Activated effector memory CD4-positive, alpha-beta T cell treated with anti-CD3 and anti-CD28 coated beads, Interleukin-2, amount 50 U/mL, for 16 hours (primary cell): Measurements from ENCODE around the gene EYA4.

ENCODE experiments used
- DNase-seq: peaks from one replicate; pipeline ENCODE4 v3.0.0-alpha.2; 2020

Gene EYA4

DNA sequence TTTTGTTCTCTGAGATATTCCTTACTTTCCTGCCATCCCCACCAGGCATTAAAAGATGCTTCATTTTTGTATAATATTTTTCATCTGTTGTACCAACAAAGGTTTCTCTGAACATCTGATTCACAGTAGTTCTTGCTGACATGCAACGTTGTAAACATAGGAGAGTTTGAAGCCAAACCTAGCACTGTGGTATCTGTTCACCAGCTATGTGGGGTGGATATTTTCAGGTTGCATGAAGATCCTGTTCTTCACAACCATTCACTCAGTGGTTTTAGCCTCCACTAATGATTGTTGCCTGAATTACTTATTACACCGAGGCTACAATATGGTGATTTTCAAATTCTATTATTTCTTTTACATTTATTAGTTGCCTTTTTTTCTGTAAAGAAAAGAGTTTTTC lies 56.5 kb downstream of the EYA4 start:
- no peak for DNase-seq

DNA sequence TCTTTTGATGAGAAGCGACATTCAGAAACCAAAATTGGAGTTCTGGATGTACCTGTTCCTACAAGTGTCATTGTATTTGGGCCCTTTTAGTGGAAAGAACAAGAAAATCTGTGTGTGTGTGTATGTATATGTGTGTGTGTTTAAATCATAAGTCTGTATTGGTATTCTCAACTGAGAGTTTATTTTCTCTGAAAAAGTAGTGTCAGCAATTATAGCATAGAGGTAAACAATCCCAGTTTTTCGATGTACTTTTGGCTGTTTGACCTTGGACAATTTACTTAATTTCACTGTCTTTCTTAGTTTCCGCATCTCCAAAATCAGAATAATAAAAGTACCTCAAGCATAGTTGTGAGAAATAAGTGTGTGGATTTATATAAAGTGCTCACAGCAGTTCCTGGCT lies 57.2 kb downstream of the EYA4 start:
- no peak for DNase-seq

DNA sequence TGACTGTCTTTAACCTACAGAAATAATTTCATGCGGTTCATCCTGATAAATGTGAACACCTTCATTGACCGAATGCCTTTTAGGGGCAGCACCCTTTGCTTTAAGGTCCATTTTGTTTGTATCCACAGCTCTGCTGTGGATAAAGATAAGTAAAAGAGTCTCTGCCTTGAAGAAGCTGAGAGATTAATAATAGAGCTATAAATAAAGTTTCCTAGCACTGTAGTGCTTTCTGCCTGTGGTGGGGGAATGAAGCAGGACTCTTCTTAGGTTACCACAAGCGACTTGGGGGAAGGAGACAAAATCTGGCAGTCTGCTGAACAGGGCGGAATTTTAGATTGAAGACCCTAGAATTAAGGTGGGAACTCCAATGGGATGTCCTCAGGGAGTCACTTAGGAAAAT lies 57.6 kb downstream of the EYA4 start:
- no peak for DNase-seq

DNA sequence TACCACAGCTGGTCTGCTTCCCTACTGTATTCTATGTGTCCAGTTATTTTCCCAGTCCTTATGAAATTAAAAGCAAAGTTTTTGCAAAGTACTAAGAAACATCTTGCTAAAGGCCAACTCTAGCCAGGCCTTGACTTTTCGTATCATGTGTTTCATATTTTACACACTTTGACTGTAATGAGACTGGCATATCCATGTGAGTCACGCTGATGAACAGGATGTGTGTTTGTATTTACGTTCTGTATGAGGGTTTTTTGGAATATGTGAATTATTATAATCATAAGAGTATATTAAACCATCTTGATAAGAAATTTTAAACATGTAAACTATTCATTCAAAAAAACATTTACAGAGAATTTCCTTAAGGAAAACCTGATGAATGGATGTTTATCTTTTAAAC lies 59.7 kb downstream of the EYA4 start:
- no peak for DNase-seq

DNA sequence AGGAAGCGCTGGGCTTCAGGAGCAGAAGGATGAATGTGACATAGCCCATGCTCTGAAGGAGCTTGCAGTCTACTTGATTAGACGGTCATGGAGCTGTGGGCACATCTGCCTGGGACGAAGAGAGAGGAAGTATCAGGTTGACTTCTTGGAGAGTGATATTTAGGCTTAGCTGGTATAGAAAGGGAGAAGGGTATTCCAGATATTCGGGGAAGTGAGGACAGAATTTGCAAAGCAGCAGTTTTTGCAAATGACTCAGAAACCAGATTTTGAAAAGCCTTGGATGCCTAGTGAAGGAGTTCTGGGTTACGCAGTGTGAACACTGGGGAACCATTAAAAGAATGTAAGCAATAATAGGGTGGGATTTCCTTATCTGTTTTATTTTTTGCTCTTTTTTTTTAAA lies 60.7 kb downstream of the EYA4 start:
- no peak for DNase-seq

DNA sequence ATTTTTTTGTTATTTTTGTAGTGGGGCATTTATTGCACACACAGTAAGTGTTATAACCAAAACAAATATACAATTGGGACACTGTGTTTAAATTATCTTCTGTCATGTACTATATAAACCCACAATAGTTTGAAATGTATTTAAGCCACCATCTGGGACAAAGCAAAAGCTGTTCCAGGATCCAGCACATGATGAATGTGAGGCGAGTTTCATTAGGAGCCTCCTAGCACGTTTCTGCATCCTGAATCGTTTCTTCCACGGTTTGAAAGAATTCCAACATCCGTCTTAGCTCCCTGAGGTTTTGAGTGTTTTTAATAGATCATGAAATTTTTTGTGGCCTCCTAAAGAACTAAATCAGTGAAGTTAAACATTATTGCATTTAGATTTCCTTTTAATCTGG lies 65.8 kb downstream of the EYA4 start:
- no peak for DNase-seq

DNA sequence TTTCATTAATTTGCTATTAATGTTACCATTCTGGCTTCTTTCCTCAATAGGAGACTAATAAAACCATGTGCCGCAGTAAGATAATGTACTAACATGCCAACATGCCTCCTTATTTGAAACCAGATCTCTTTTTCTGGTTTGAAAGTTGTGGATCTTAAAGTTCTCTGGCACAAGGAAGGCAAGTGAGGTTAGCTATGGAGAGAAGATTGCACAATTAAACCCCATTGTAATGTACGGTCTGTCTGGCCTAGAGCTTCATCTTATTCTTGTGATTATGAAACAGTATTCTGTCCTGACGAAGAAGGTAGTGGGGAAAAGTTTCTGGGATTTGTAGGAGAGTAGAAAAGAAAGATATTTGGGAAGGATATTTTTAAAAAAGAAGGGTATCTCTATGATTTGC lies 68.4 kb downstream of the EYA4 start:
- DNase-seq, result no peak

DNA sequence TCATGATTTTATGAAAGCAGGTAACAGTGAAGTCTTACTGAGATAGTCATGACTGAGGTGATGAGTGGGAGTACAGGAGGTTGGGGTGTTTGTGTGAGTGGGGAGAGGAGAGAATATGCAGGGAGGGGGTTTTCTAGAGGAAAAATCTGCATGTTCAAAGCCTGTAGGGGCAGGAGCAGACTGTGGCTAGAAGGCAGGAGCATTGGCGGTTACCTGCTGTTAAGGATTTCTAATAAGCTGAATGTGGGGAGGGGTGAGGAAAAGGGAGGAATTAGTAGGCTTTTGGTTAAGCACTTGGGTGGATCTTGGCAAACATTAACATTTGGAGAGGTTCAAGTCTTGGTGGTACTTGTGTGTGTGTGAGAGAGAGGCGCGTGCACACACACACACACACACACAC lies 70.8 kb downstream of the EYA4 start:
- DNase-seq, result no peak

DNA sequence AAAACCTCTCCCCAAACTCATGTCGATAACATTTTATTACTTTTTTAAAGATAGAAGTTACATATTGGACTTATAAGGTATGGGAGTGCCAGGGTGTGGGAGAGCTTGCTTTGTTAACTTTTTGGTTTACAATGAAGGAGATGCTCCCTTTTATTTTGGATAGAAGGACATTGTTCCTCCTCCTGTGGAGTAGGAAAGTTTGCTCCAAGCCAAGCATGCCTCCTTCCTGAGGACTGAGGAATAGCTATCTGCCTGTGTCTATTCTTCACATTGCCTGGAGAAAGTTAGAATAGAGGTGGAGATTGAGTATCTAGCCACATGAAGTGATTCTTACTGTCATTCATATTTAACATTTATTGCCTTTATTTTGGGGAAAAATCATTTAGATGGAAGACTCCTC lies 71.9 kb downstream of the EYA4 start:
- no peak for DNase-seq

DNA sequence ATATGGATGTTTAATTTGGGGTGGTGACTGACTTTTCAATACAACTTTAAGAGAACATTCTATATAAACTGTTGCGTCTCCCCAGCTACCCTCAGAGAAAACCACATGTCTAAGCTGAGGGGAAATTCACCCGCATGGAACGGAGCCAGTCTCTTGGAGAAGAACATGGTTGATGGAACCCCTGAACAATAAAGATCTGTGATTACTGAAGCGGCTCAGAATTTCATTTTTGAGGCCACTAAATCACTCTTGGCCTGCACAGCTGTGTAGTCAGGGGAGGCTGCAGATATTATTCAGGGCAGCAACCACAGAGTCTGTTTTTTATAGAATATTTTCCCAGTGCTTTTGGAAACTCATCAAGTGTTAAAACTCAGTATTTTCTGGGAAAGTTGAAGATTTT lies 73.8 kb downstream of the EYA4 start:
- DNase-seq, result no peak

DNA sequence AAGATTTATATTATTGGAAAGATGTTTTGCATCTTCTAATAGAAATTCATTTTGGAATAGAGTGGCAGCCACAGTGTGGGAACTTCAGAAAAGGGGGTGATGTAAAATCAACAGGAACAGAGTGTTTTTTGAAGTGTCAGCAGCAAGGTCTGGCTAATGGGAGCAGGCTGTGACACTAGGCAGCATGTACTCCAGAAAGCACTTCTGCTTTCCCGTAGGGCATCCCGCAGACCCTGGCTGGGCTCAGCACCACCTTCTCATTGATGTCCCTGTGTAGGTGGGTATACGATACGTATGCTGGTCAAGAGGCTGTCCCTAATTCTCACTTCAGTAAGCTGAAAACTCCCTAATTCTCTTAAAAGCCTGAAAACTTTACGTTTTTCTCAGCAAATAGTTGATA lies 74.7 kb downstream of the EYA4 start:
- no peak for DNase-seq

DNA sequence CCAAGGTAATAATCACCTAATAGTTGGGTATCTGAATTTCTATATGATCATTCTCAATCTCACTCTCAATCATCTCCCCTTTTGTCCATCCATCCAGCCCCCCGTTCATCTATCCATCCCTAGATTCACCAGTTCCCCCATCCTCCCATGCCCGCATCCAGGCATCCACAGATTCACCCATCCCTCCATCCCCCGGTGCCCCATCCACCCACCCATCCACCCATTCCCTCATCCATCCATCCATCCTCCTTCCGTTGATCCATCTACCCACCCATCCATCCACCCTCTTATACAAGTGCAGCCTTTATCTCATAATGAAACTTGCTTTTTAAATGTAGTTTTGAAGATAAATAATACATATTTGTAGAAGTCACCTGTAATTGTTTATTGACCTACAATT lies 76.5 kb downstream of the EYA4 start:
- no peak for DNase-seq

DNA sequence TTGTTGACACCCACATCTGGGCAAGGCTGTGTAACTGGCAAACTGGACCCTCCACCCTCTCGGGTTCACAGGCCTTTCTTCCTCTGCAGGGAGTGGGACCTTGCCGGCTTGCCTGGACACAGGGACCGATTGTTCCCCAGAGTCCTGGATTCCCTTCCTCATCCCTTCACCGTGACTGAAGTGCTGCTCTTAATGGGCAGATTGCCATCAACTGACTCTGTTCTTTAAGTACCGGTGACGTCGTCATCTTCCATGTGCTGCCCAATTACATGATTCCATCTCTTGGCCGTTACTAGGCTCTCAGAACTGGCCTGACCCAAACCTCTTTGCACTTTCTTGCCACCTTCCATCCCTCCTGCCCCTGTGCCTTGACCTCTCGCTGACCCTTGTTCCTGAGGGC lies 85.4 kb downstream of the EYA4 start:
- DNase-seq, result no peak

DNA sequence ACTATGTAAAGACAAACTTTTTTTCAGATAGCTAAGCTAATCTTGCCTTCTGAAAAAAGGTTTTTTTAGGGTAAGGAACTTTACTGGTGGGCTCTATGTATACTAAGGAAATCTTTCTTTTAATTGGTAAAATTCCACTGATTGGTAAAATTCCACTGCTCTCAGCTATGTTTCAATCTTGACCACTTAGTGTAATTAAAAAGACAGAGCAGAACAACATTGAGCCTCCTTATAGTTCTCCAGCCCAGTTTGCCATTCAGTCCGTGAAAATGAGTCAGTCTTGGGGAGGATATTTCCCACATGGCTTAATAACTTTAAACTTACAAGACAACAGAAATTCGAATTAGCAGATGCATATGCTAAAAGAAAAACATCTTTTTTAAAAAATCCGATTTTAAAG lies 92.7 kb downstream of the EYA4 start:
- DNase-seq, result no peak

DNA sequence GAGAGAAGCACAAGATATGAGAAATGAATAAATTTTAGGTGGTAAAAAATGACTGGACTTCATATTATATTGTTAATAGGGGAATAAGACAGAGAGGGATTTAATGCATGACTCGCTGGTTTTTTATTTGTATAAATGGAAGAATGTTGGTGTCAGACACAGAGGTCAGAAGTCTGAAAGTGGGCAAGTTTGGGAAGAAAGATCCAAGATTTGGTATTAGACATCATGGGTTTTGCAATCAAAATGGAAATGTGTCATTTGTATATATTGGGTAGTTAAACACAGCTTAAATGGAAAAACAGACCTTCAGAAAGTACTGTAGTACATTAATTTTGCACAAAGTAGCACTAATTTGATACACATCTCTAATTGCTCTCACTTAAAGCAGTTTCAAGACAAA lies 96.2 kb downstream of the EYA4 start:
- no peak for DNase-seq

DNA sequence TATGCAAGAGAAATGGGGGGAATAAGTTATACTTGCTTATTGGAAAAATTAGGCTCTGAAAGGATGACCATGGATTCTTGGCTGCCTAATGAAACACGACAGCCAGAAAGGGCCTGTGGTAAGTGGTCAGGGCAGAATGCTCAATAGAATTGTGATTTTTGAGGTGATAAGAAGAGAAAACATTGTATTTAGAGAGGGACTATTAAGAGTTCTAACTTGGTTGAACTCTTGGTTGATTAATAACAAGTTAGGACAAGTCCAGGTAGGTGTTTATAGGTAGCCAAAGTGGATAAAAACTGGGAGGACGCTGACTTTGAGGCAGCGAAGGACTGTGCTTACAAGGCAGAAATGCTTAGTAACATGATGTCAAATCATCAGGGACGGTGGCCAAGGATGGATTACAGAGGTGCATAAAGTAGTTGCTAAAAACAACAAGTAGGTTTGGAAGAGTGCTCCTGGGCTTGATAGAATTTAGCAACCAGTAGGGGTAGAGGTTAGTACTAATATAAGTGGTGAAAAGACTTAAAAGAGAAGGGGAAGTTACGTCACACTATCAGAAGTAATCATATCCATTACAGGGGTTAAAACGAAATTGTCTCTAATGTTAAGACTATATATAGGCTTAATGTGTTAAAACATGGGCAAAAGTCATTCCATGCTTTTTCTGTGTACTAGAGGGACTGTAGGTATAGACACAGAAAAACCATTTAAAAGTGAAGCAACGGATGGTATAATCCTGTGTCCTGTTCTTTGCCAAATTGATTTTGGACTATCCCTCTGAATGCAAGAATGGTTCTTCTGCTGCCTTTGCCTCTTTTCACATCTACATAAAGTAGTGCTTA lies 98.6 kb downstream of the EYA4 start:
- DNase-seq, result no peak

DNA sequence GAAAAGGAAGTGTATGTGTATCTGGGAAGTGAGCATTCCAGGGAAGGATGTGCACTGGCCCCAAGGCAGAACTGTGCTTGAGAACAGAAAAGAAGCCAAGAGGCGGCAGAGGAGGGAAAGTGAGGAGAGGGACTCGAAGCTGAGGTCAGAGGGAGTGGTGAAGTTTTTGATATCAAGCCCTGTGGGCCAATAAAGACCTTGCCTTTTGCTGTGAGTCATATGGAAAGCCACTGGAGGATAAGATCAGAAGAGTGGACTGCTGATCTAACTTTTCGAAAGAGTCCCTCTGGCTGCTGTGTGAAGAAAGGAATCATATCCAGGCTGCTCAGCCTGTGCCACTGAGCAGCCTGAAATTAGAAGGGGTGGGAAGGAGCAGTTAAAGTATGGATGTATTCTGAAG lies 99.4 kb downstream of the EYA4 start:
- no peak for DNase-seq

DNA sequence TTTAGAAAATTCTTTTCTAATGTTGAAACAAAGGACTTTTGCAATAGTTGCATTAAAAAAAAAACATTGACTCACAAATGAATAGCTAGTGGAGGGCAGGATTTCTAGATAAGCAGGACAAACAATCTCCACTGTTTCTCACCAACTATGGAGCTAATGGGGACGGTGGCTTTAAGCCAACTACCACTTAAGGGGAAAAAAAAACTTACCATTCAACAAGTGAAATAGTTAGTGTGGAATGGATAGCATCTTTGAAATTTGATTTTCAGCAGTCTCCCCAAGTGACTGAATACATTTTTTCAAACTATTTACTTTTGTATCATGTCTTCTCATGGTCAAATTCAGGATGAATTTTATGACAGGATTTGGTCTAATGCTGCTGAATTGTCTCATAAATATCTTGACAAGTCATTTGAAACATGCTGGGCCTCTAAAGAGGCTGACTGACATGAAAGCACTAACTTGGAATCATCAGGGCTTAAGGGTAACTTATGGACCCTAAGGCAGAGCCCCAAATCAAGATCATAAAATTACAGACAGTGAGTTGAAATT lies 100.5 kb downstream of the EYA4 start:
- no peak for DNase-seq

DNA sequence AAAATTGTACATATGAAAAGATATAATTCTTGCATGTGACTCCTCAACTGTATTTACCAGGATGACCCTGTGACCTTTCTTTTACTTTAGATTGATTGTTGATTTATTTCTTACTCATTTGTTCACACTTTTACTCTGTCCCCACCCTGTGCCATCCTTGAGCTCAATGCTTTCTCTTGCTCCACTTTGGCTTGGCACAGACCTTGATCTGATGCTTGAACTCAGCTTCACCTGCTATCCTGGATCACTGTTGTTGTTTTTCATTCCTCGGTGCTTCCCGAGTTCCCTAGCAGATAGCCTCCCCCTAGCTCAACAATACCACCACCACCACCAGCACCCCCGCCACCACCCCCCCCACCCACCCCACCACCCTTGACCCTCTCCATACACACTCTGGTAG lies 102.1 kb downstream of the EYA4 start:
- no peak for DNase-seq

DNA sequence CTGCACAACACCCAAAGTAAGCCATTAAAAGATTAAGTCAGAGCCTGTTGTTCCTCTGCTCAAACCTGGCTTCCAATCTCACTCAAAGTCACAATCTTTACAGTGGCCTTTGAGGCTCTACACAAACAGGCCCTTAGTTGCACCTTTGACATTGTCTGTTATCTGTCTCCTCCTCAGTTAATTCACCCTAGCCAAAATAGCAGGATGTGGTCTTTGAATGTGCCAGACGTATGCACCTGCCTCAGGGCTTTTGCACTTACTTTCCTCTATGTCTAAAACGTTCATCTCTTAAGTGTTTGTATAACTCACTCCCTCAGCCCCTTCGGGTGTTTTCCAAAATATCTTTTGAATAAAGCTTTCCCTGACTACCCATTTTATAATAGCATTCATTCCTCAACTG lies 107.7 kb downstream of the EYA4 start:
- DNase-seq, result no peak

DNA sequence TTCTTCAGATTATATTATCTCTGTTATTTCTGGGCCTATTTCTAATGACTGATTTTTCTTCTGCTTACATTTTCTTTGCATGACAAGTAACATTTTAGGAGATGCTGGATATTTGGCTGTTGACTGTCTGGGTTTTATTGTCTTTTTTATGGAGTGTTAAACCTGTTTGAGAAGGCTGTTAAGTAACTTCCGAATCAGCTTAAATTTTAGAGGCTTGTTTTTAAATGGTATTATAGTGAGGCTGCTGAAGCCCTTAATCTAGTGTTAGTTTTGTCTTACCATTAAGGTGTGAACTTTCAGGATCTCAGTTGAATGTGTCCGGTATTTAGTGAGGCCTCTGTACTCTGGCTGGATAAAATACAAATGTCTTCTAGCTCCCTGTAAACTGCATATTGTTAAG lies 109.8 kb downstream of the EYA4 start:
- DNase-seq, result no peak

DNA sequence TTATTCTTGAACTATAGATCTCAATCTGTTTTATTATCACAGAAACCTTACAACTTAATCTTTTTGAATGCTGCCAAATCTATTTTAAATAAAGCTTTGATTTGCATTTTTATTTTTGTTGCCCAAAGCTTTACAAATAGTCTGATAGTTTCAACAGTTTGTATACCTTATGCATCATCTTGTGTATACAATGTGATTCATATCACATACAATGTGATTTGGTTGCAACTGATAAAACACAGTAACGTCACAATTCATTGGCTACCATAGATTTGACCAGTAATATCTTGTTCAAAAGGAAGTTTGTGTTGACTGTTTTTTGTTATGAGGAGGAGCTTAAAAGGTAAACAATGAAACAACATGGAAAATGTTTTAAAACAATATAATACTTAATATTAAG lies 110.9 kb downstream of the EYA4 start:
- no peak for DNase-seq

DNA sequence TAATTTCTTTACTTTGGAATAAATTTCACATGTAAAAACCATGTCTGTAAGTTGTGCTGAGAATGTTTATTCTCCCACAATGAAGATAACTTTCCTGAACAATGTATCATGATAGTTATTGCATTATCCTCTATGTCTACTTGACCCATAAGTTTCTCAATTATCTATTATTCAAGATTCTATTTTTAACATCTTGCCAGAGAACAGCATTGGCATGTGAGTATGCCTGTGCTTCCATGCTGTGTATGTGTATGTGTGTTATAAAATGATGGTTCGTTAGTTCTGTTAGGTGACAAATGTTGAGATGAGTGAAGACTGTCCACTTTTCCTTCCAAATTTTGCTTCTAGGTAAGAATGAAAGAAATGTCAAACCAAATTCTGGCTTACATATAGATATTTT lies 111.9 kb downstream of the EYA4 start:
- DNase-seq, result no peak

DNA sequence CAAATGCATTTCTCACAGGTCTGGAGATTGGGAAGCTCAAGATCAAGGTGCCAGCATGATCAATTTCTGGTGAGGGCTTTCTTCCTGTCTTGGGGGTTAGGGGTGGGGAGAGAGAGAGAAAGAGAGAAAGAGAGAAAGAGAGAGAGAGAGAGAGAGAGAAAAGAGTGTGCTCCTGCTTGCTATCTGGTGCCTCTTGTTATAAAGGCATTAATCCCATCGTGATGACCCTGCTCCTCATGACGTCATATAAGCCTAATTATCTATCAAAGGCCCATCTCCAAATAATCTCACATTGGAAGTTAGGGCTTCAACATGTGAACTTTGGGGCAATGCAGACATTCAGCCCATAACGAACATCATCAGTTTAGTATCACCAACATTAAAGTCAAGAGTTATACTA lies 114.8 kb downstream of the EYA4 start:
- no peak for DNase-seq

DNA sequence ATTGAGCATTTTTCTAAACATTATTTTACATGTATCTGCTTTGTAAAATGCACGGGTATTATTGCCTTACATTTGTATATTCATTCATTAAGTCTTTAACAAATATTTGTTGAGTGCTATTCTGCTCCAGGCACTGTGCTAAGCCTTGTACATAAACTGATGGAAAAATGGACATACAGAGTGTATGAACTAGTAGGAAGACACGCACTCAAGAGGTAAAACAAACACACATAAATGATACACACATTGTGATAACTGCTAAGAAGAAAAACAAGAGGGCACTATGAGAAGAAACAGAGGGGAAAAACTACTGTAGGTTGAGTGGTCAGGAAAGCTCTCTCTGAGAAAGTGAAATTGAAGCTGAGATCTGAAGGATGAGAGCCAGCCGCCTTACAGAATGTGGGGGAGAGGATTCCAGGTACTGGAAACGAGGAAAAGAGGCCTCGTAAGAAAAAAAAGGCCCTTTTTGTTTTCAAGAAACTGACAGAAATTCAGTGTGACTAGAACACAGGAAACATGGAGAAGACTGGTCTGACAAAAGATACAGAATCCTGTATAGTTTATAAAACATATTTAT lies 117.5 kb downstream of the EYA4 start:
- DNase-seq, result no peak
